MCF 10A (cell line): ENCODE data around the gene PEX13. TPM values are rescaled to one million over a fixed set of nuclear protein-coding genes. Genes with fewer than 3 reads are reported as not detected.

Experiments used
- BruUV-seq: library from RNA; stranded (reverse); fragments of 400-500 nt; replicated peaks from 2 replicates; lab custom pipeline; 2021; lab: Mats Ljungman, UMichigan
- CTCF ChIA-PET: fragments of 300-600 bp; sonication (Branson Sonifier 250); formaldehyde crosslinking; extraction: SDS; loops from one replicate; lab custom pipeline; 2021; ENCODE audit warnings: antibody characterized with exemption, inconsistent platforms; lab: Yijun Ruan, JAX
- POLR2A ChIA-PET: fragments of 300-600, 350-650 bp; sonication (Branson Sonifier 250); formaldehyde crosslinking; extraction: SDS; loops from one replicate; lab custom pipeline; 2020; ENCODE audit warnings: antibody characterized with exemption, inconsistent platforms; lab: Yijun Ruan, JAX
- DNase-seq: peaks from one replicate; pipeline ENCODE4 v3.0.0-alpha.2; 2018; ENCODE audit not compliant: unreplicated experiment
- H3K27ac Mint-ChIP-seq: one replicate; pipeline ENCODE4 v1.8.0; 2022; ENCODE audit warnings: mild to moderate bottlenecking, low read depth, mixed read lengths; ENCODE audit not compliant: unreplicated experiment
- H3K27me3 Mint-ChIP-seq: one replicate; pipeline ENCODE4 v1.8.0; 2022; ENCODE audit warnings: mixed read lengths; ENCODE audit not compliant: insufficient read depth, unreplicated experiment
- H3K36me3 Mint-ChIP-seq: one replicate; pipeline ENCODE4 v1.8.0; 2022; ENCODE audit warnings: mild to moderate bottlenecking, moderate library complexity, mixed read lengths; ENCODE audit not compliant: insufficient read depth, unreplicated experiment
- H3K4me1 Mint-ChIP-seq: one replicate; pipeline ENCODE4 v1.8.0; 2022; ENCODE audit warnings: mixed read lengths; ENCODE audit not compliant: insufficient read depth, unreplicated experiment
- H3K4me3 Mint-ChIP-seq: one replicate; pipeline ENCODE4 v1.8.0; 2022; ENCODE audit warnings: mild to moderate bottlenecking, moderate library complexity, mixed read lengths; ENCODE audit not compliant: unreplicated experiment
- H3K9me3 Mint-ChIP-seq: one replicate; pipeline ENCODE4 v1.8.0; 2022; ENCODE audit warnings: mixed read lengths; ENCODE audit not compliant: unreplicated experiment
- intact Hi-C: fragments of 100-400 bp; cut with micrococcal nuclease; formaldehyde crosslinking; loops from 2 replicates; pipeline ENCODE4 v1.14.1; 2022
- total RNA-seq: library from RNA; stranded (reverse); gene quantifications from 2 replicates; pipeline ENCODE4 v1.2.3, GENCODE V29; 2022
- TF ChIP-seq, protein P1 (sequence below): fragments of 200-600 bp; IDR thresholded peaks from one replicate; pipeline ENCODE4 v1.8.0; 2022; ENCODE audit warnings: antibody characterized with exemption, mild to moderate bottlenecking; ENCODE audit not compliant: unreplicated experiment

PEX13 gene
- total RNA-seq, 1 experiment from 2014 or later = 18.6 TPM

DNA sequence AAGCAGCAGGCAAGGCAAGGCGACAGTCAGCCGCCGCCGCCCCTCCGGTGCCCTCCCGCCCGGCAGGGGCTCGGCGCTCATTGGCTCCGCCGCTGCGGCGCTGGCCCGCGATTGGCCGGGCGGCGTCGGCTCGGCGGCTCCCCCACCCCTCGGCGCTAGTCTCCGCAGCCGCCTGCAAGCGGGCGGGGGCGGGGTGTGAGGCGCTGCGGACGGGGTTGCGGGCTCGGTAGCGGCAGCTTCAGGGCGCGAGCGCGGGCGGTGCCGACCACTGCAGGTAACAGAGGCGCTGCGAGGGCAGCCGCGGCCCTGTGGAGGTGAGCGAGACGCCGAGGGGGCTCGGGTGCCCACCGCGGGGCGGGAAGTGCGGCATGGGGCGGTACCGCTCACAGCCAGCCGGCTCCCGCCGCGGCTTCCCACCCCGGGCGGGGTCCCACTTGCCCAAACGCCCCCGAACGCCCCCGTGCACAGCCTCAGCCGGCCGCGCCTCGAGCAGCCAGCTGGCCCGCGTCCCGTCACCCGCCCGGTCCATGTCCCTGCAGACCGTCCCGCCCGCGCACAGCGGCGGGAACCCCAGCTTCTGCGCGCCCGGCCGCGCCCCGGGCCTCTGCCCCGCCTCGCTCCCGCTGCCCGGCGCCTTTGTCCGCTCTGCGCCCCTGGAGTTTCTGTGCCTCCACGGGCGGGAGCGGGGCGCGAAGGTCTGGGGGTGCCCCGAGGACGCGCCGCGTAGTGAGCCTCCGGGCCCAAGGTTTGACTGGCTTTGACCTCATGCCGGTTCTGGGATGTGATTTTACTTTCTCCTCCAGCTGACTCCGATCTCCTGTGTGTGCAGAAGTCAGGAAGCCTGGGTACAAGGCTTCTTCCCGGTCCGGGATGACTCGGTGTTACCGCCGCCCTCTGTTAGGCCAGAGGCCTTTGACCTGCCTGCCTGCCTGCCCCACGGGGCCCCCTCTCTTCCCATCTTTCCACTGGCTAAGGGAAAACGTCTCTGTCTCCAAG, 48.5 kb downstream of the PEX13 start, which contains the start of gene SANBR:
Gene SANBR (plus strand): TSS at position 158 of the 996 bp plus-strand sequence. CDS start 4,480 bp downstream, outside the sequence.
- intact Hi-C loops = loop anchor here (1.0 kb wide), 1 partner anchor 49 kb away; the partner anchor contains the start of gene PEX13
- Mint-ChIP-seq H3K27me3 (no peaks in the 10 kb centered on the region), H3K4me1 (no peaks in the 10 kb centered on the region), H3K4me3 (peak within 1 kb of the TSS; percentile 89), H3K27ac (peak within 1 kb of the TSS; percentile 61), H3K36me3 (no peaks in the 10 kb centered on the region), H3K9me3 (no peaks in the 10 kb centered on the region)
- DNase-seq = peak; percentile 82
- POLR2A ChIA-PET = interaction anchor here (0.6 to 2.9 kb wide), 13 partner anchors 10 to 472 kb away, joined by 3 to 27 read pairs (median 3); partner anchors contain the start of genes C2orf74, PEX13, PUS10 and XPO1
- no TSS peak for BruUV-seq
- CTCF ChIA-PET = interaction anchor here (0.6 kb wide), 1 partner anchor 266 kb away, joined by 3 read pairs; no protein-coding TSS in a partner anchor
- TF ChIP-seq, protein P1, sequence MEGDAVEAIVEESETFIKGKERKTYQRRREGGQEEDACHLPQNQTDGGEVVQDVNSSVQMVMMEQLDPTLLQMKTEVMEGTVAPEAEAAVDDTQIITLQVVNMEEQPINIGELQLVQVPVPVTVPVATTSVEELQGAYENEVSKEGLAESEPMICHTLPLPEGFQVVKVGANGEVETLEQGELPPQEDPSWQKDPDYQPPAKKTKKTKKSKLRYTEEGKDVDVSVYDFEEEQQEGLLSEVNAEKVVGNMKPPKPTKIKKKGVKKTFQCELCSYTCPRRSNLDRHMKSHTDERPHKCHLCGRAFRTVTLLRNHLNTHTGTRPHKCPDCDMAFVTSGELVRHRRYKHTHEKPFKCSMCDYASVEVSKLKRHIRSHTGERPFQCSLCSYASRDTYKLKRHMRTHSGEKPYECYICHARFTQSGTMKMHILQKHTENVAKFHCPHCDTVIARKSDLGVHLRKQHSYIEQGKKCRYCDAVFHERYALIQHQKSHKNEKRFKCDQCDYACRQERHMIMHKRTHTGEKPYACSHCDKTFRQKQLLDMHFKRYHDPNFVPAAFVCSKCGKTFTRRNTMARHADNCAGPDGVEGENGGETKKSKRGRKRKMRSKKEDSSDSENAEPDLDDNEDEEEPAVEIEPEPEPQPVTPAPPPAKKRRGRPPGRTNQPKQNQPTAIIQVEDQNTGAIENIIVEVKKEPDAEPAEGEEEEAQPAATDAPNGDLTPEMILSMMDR = no peak

- ChIA-PET CTCF (no interaction called here), POLR2A (interaction anchor here (1.2 kb wide), 1 partner anchor 33 kb away, joined by 3 read pairs; no protein-coding TSS in a partner anchor)
- H3K36me3 Mint-ChIP-seq = peaks cover 30% of the 10 kb centered on the region
- no peaks in the 10 kb centered on the region for H3K9me3 Mint-ChIP-seq
- no peak overlapping the region for H3K27ac Mint-ChIP-seq
- intact Hi-C loops = no loop called here
- DNase-seq = no peak
- H3K27me3 Mint-ChIP-seq = no peaks in the 10 kb centered on the region
- no peak overlapping the region for H3K4me3 Mint-ChIP-seq
- no TSS peak for BruUV-seq
- no peaks in the 10 kb centered on the region for H3K4me1 Mint-ChIP-seq
- TF ChIP-seq, protein P1 = no peak
Measured at GRCh38 chr2:61074100-61074499, 56.6 kb downstream of the PEX13 start.

DNA sequence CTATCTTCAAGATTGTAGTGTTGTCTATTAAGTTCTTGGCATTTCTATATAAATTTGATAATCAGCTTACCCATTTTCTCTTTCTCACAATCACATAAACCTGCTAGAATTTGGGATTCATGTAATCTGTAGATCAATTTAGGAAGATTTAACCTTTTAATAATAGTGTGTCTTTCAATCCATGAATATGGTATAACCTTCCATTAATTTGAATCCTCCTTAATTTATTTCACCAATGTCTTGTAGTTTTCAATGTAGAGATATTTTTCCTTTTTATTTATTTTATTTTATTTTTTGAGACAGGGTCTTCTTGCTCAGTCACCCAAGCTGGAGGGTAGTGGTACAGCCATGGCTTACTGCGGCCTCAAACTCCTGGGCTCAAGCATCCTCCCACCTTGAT, 68.4 kb downstream of the PEX13 start:
- H3K9me3 Mint-ChIP-seq = no peaks in the 10 kb centered on the region
- peaks cover 12% of the 10 kb centered on the region for H3K36me3 Mint-ChIP-seq
- ChIA-PET CTCF (no interaction called here), POLR2A (interaction anchor here (0.6 to 0.8 kb wide), 2 partner anchors 59 to 83 kb away, joined by 3 read pairs; no protein-coding TSS in a partner anchor)
- no TSS peak for BruUV-seq
- H3K4me1 Mint-ChIP-seq = no peaks in the 10 kb centered on the region
- no peak overlapping the region for H3K27ac Mint-ChIP-seq
- no peak overlapping the region for H3K4me3 Mint-ChIP-seq
- TF ChIP-seq, protein P1 = no peak
- DNase-seq = no peak
- no peaks in the 10 kb centered on the region for H3K27me3 Mint-ChIP-seq
- intact Hi-C loops = no loop called here

GRCh38 chr2:61089797-61090196, 72.3 kb downstream of the PEX13 start:
- Mint-ChIP-seq H3K27me3 (no peaks in the 10 kb centered on the region), H3K9me3 (no peaks in the 10 kb centered on the region), H3K27ac (no peak overlapping the region), H3K4me3 (no peak overlapping the region), H3K4me1 (no peaks in the 10 kb centered on the region), H3K36me3 (peaks cover 16% of the 10 kb centered on the region)
- BruUV-seq = no TSS peak
- intact Hi-C loops = no loop called here
- no peak for DNase-seq
- TF ChIP-seq, protein P1 = no peak
- ChIA-PET POLR2A (no interaction called here), CTCF (interaction anchor here (0.6 kb wide), 1 partner anchor 220 kb away, joined by 3 read pairs; no protein-coding TSS in a partner anchor)
